Left lung (tissue), 10 donors: Measurements from ENCODE around the gene GRIA4. TPM values are rescaled to one million over a fixed set of nuclear protein-coding genes. Genes with fewer than 3 reads are reported as not detected.

Experiments used
- ATAC-seq: fragments of 200-7000 bp; cut with Tn5 transposase; one replicate; pipeline ENCODE4 v1.9.1; 2020; ENCODE audit warnings: moderate library complexity
- DNase-seq, 4 donors: peaks; one replicate each; pipeline ENCODE4 v3.0.0-alpha.2; 2013 to 2020
- H3K27ac ChIP-seq, 2 donors: fragments of 200-600 bp; sonication (generic) in 1 of 2; one replicate each; pipeline versions ENCODE4 v1.5.0 to v1.8.0; 2020 to 2021
- H3K27me3 ChIP-seq, 2 donors: fragments of 200-600 bp; sonication (generic) in 1 of 2; one replicate each; pipeline versions ENCODE4 v1.5.0 to v1.8.0; 2020 to 2021
- H3K36me3 ChIP-seq, 2 donors: fragments of 200-600 bp; sonication (generic) in 1 of 2; one replicate each; pipeline versions ENCODE4 v1.5.0 to v1.8.0; 2020 to 2021
- H3K4me1 ChIP-seq, 2 donors: fragments of 200-600 bp; one replicate each; pipeline ENCODE4 v1.8.0; 2021
- H3K4me3 ChIP-seq, 2 donors: fragments of 200-600 bp; sonication (generic) in 1 of 2; one replicate each; pipeline versions ENCODE4 v1.5.0 to v1.8.0; 2020 to 2021; ENCODE audit warnings: mild to moderate bottlenecking in 1 of 2
- H3K9me3 ChIP-seq, 2 donors: fragments of 200-600 bp; sonication (generic) in 1 of 2; one replicate each; pipeline versions ENCODE4 v1.5.0 to v1.8.0; 2020 to 2021
- intact Hi-C, 2 donors: fragments of 100-400 bp; cut with DNase I; formaldehyde crosslinking; loops; one replicate each; pipeline versions ENCODE4 v1.11.2 to v1.14.2; 2022
- polyA plus RNA-seq, 6 donors: library from polyadenylated mRNA; unstranded; fragments of 120-200 nt; gene quantifications; one replicate each; pipeline ENCODE4 v1.2.1, GENCODE V29; 2013; ENCODE audit not compliant: insufficient read length in 6 of 6
- total RNA-seq, 2 donors: library from RNA; stranded (reverse); fragmentation: NEBNext Ultra II Directional; extraction: Animal tissue kit (Norgen Biotek cat#: 25700); gene quantifications; one replicate each; pipeline ENCODE4 v1.2.1, GENCODE V29; 2021
- TF ChIP-seq, protein P1 (sequence below), 2 donors: fragments of 200-600 bp; sonication (generic) in 1 of 2; IDR thresholded peaks; one replicate each; pipeline versions ENCODE4 v1.5.0 to v1.8.0; 2021; ENCODE audit warnings: antibody characterized with exemption in 2 of 2
- donor health status: DM: no; HTN: yes; CAD: no.
- donor health status: DM: no; HTN: no; CAD: no.

GRIA4 gene
- total and polyA plus RNA-seq, 8 donors: 0.27 to 0.98 (median 0.63) TPM; not detected in 2

DNA sequence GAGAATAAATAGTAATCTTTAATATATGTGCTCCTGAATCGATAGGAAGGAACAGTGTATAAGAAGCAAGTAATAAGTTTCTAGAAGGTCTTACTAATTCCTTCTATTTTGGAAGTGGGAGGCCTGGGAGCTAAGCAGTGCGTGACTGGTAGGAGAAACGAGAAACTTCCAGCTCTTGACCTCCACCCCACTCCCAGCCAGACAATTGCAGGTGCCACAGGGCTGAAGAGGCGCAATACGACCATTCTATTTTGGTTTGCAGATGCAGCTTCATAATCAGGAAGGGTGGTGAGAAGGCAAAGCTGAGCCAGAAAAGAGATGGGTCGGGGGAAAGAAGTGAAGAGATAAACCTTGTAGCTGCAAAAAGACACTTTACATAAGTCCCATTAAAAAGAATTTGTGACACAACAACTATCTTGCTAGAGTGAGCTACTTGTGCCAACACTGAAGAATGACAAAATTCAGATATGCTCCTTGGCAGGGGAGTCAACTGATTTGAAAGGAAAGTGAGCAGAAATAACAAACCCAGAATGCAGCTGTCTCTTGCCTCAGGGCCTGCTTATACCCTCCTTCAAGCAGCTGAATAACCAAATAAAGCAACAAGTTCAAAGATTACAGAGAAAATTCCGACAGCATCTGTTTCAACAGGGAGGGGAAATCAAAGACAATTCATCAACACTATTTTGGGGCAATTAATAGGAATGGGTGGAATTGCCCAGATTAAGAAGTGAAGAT is 35.1 kb downstream of the GRIA4 start:
- ATAC-seq (no peak), DNase-seq (no peak)
- Histone ChIP-seq H3K4me1 (no peaks in the 10 kb centered on the region), H3K9me3 (peaks cover 0 to 3% of the 10 kb centered on the region in 2 donors), H3K27ac (no peak overlapping the region), H3K27me3 (no peaks in the 10 kb centered on the region), H3K4me3 (no peak overlapping the region), H3K36me3 (no peaks in the 10 kb centered on the region)
- intact Hi-C loops: no loop called here
- TF ChIP-seq, protein P1, sequence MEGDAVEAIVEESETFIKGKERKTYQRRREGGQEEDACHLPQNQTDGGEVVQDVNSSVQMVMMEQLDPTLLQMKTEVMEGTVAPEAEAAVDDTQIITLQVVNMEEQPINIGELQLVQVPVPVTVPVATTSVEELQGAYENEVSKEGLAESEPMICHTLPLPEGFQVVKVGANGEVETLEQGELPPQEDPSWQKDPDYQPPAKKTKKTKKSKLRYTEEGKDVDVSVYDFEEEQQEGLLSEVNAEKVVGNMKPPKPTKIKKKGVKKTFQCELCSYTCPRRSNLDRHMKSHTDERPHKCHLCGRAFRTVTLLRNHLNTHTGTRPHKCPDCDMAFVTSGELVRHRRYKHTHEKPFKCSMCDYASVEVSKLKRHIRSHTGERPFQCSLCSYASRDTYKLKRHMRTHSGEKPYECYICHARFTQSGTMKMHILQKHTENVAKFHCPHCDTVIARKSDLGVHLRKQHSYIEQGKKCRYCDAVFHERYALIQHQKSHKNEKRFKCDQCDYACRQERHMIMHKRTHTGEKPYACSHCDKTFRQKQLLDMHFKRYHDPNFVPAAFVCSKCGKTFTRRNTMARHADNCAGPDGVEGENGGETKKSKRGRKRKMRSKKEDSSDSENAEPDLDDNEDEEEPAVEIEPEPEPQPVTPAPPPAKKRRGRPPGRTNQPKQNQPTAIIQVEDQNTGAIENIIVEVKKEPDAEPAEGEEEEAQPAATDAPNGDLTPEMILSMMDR (IDR thresholded peaks at IDR 0.05): no peak

DNA sequence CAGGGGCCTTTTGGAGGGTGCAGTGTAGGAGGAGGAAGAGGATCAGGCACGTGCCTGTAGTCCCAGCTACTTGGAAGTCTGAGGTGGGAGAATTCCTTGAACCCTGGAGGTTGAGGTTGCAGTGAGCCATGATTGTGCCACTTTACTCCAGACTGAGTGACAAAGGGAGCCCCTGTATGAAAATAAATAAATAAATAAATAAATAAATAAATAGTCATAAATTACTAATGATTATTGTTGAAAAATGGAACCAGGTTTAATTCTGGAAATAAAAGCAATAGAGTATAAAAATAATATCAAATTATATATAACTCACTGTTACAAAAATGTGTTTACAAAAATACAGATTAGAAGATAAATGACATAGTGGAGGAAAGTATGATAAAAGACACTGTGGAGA is 37.9 kb downstream of the GRIA4 start:
- DNase-seq (no peak), ATAC-seq (no peak)
- TF ChIP-seq, protein P1 (IDR thresholded peaks at IDR 0.05): no peak
- no peaks in the 10 kb centered on the region for H3K27me3 ChIP-seq
- intact Hi-C loops: no loop called here
- no peak overlapping the region for H3K27ac ChIP-seq
- no peak overlapping the region for H3K4me3 ChIP-seq
- no peaks in the 10 kb centered on the region for H3K4me1 ChIP-seq
- H3K36me3 ChIP-seq: no peaks in the 10 kb centered on the region
- peaks cover 0 to 3% of the 10 kb centered on the region in 2 donors for H3K9me3 ChIP-seq

DNA sequence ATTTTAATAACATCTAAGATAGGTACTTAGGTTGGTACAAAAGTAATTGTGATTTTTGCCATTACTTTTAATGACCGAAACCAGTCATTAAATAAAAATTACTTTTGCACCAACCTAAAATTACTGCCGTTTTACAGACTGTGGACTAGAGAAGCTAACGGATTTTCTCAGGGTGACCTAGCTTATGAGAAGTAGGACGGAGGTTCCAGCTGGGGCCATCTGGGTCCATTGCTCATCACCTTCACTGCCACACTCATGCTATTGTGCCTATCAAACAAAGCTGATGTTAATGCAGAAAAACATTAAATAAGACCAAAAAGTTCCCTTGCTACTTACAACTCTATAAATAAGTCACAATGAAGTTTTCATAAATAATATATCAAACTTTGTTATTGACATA is 38.9 kb downstream of the GRIA4 start:
- no peak for ATAC-seq
- no peak for DNase-seq

DNA sequence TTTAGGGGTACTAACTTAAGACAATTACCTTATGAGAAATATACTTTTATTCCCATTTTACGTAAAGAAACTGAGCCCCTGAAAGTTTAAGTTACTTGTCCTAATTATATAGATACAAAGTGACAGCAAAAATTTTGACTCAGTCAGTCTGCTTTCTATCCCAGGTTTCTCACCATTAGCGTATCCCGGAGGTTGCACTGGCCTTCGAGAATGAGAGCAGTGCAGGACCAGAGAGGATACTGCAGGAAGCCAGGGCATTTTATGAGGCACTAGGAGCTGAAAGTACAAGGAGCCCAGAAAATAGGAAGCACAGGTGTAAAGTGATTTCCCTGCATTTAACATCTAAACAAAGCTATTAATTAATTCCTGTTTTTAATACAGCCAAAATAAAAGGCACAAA is 55.4 kb downstream of the GRIA4 start:
- TF ChIP-seq, protein P1 (IDR thresholded peaks at IDR 0.05): no peak
- DNase-seq (no peak), ATAC-seq (no peak)
- no peaks in the 10 kb centered on the region for H3K4me1 ChIP-seq
- H3K4me3 ChIP-seq: no peak overlapping the region
- no peaks in the 10 kb centered on the region for H3K36me3 ChIP-seq
- no peaks in the 10 kb centered on the region for H3K27me3 ChIP-seq
- no peak overlapping the region for H3K27ac ChIP-seq
- intact Hi-C loops: no loop called here
- no peaks in the 10 kb centered on the region for H3K9me3 ChIP-seq

More for the DNA sequence above, 38.9 kb downstream of the GRIA4 start:
- Histone ChIP-seq H3K4me3 (no peak overlapping the region), H3K9me3 (peaks cover 0 to 3% of the 10 kb centered on the region in 2 donors), H3K27me3 (no peaks in the 10 kb centered on the region), H3K36me3 (no peaks in the 10 kb centered on the region), H3K27ac (no peak overlapping the region), H3K4me1 (no peaks in the 10 kb centered on the region)
- intact Hi-C loops: no loop called here
- TF ChIP-seq, protein P1 (IDR thresholded peaks at IDR 0.05): no peak

DNA sequence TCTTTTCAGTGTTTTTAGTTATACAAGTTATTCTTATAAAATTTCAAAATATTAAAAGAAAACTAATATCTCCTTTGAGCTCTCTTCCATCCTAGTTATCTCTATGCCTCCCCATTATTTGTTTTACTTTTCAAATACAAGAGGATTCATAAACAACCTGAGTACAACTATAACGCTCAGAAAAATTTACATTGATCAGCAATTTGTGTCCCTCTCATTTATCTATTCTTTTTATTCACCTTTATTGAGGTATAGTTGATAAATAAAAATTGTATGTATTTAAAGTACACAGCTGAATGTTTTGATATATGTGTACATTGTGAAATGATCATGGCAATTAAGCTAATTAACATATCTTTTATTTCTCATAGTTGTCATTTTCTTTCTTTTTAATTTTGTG is 57.6 kb downstream of the GRIA4 start:
- Histone ChIP-seq H3K27ac (no peak overlapping the region), H3K27me3 (no peaks in the 10 kb centered on the region), H3K4me1 (no peaks in the 10 kb centered on the region), H3K36me3 (no peaks in the 10 kb centered on the region), H3K9me3 (no peaks in the 10 kb centered on the region), H3K4me3 (no peak overlapping the region)
- TF ChIP-seq, protein P1 (IDR thresholded peaks at IDR 0.05): no peak
- intact Hi-C loops: no loop called here
- no peak for ATAC-seq
- no peak for DNase-seq
